Measurements from ENCODE around the gene DEFB128. TPM values are rescaled to one million over a fixed set of nuclear protein-coding genes. Genes with fewer than 3 reads are reported as not detected.

DEFB128 gene
- total RNA-seq, 3 donors from 2014 or later, result not detected

GRCh38 chr20:184288-184687 lies 5.2 kb downstream of the DEFB128 start:
- Histone ChIP-seq H3K4me1 (ENCODE audit: low read depth) (no peaks in the 10 kb centered on the region), H3K4me3 (no peak overlapping the region), H3K36me3 (ENCODE audit: low read depth) (no peaks in the 10 kb centered on the region), H3K9me3 (no peaks in the 10 kb centered on the region)
- TF ChIP-seq CTCF (IDR thresholded peaks at IDR 0.05), result no peak
- DNase-seq (no peak), ATAC-seq (no peak)
- intact Hi-C loops (cut with DNase I, micrococcal nuclease), result no loop called here

GRCh38 chr20:168876-169275 lies 20.6 kb downstream of the DEFB128 start:
- no peak for TF ChIP-seq CTCF (IDR thresholded peaks at IDR 0.05)

GRCh38 chr20:164618-165017 lies 24.9 kb downstream of the DEFB128 start:
- H3K9me3 ChIP-seq, result no peaks in the 10 kb centered on the region
- no peaks in the 10 kb centered on the region for H3K4me1 ChIP-seq (ENCODE audit: low read depth)
- no peak overlapping the region for H3K4me3 ChIP-seq
- DNase-seq (no peak), ATAC-seq (no peak)
- intact Hi-C loops (cut with DNase I, micrococcal nuclease), result no loop called here
- H3K36me3 ChIP-seq (ENCODE audit: low read depth), result no peaks in the 10 kb centered on the region
- no peak for TF ChIP-seq CTCF (IDR thresholded peaks at IDR 0.05)

More at GRCh38 chr20:168876-169275, 20.6 kb downstream of the DEFB128 start:
- intact Hi-C loops (cut with DNase I, micrococcal nuclease), result no loop called here
- DNase-seq (no peak), ATAC-seq (no peak)
- Histone ChIP-seq H3K4me3 (no peak overlapping the region), H3K9me3 (no peaks in the 10 kb centered on the region), H3K4me1 (ENCODE audit: low read depth) (no peaks in the 10 kb centered on the region), H3K36me3 (ENCODE audit: low read depth) (no peaks in the 10 kb centered on the region)

GRCh38 chr20:157154-157553 lies 32.4 kb downstream of the DEFB128 start, which contains the start of gene DEFB127:
DEFB127 (plus strand) TSS chr20:157454; CDS start chr20:157545, 91 bp downstream.
- H3K36me3 ChIP-seq (ENCODE audit: low read depth), result no peaks in the 10 kb centered on the region
- no peak within 1 kb of the TSS for H3K4me3 ChIP-seq
- DNase-seq (no peak), ATAC-seq (no peak)
- H3K9me3 ChIP-seq, result no peaks in the 10 kb centered on the region
- no peaks in the 10 kb centered on the region for H3K4me1 ChIP-seq (ENCODE audit: low read depth)
- TF ChIP-seq CTCF (IDR thresholded peaks at IDR 0.05), result no peak
- intact Hi-C loops (cut with DNase I, micrococcal nuclease), result no loop called here

GRCh38 chr20:152131-152530 lies 37.4 kb downstream of the DEFB128 start:
- H3K36me3 ChIP-seq (ENCODE audit: low read depth), result no peaks in the 10 kb centered on the region
- no peak for ATAC-seq
- intact Hi-C loops (cut with DNase I, micrococcal nuclease), result no loop called here

More at GRCh38 chr20:152131-152530, 37.4 kb downstream of the DEFB128 start:
- no peak for TF ChIP-seq CTCF (IDR thresholded peaks at IDR 0.05)
- H3K4me3 ChIP-seq, result no peak overlapping the region
- DNase-seq, result no peak
- H3K9me3 ChIP-seq, result no peaks in the 10 kb centered on the region
- H3K4me1 ChIP-seq (ENCODE audit: low read depth), result no peaks in the 10 kb centered on the region

All from mucosa of descending colon (tissue), 3 donors.